Caco-2 (cell line): Measurements from ENCODE around the gene PTPA. TPM values are rescaled to one million over a fixed set of nuclear protein-coding genes. Genes with fewer than 3 reads are reported as not detected.

Experiments
- BruUV-seq: library from RNA; stranded (reverse); fragments of 400-500 nt; replicated peaks from 2 replicates; lab custom pipeline; 2021; lab: Mats Ljungman, UMichigan
- CTCF ChIA-PET: fragments of 300-600 bp; sonication (Branson Sonifier 250); formaldehyde crosslinking; loops from one replicate; lab custom pipeline; 2022; ENCODE audit warnings: antibody characterized with exemption; lab: Charles Lee
- POLR2A ChIA-PET: fragments of 300-600 bp; sonication (Branson Sonifier 250); formaldehyde crosslinking; loops from one replicate; lab custom pipeline; 2022; ENCODE audit warnings: antibody characterized with exemption; lab: Charles Lee
- DNase-seq, 2 experiments: peaks; one replicate each; pipeline versions ENCODE4 v3.0.0 to v3.0.0-alpha.2; 2020 to 2022
- H3K27me3 ChIP-seq: replicated peaks from 2 replicates; pipeline ENCODE4 v1.6.0; 2011; ENCODE audit warnings: low read length; ENCODE audit not compliant: control insufficient read depth, insufficient read depth
- H3K36me3 ChIP-seq: 2 replicates; pipeline ENCODE4 v1.5.1; 2011; ENCODE audit warnings: low read length; ENCODE audit not compliant: control insufficient read depth, insufficient read depth
- H3K4me1 ChIP-seq: fragments of 250-450 bp; sonication (Bioruptor Pico); 2 replicates; pipeline ENCODE4 v1.5.1; 2020; ENCODE audit warnings: mild to moderate bottlenecking
- H3K4me3 ChIP-seq: 2 replicates; pipeline ENCODE4 v1.5.1; 2011; ENCODE audit warnings: low read depth, mild to moderate bottlenecking, control low read depth, low read length
- H3K9me3 ChIP-seq: fragments of 250-450 bp; sonication (Bioruptor Pico); 2 replicates; pipeline ENCODE4 v1.5.1; 2020; ENCODE audit warnings: mild to moderate bottlenecking, moderate library complexity
- H3K27ac Mint-ChIP-seq: one replicate; pipeline ENCODE4 v1.8.0; 2022; ENCODE audit warnings: mixed read lengths; ENCODE audit not compliant: unreplicated experiment
- H3K27me3 Mint-ChIP-seq: one replicate; pipeline ENCODE4 v1.8.0; 2022; ENCODE audit warnings: mixed read lengths; ENCODE audit not compliant: insufficient read depth, unreplicated experiment
- H3K36me3 Mint-ChIP-seq: one replicate; pipeline ENCODE4 v1.8.0; 2022; ENCODE audit warnings: mild to moderate bottlenecking, mixed read lengths; ENCODE audit not compliant: insufficient read depth, unreplicated experiment
- H3K4me1 Mint-ChIP-seq: one replicate; pipeline ENCODE4 v1.8.0; 2022; ENCODE audit warnings: low read depth, mixed read lengths; ENCODE audit not compliant: unreplicated experiment
- H3K4me3 Mint-ChIP-seq: one replicate; pipeline ENCODE4 v1.8.0; 2022; ENCODE audit warnings: mild to moderate bottlenecking, moderate library complexity, mixed read lengths; ENCODE audit not compliant: unreplicated experiment
- H3K9me3 Mint-ChIP-seq: one replicate; pipeline ENCODE4 v1.8.0; 2022; ENCODE audit warnings: mixed read lengths; ENCODE audit not compliant: unreplicated experiment
- intact Hi-C: fragments of 100-400 bp; cut with micrococcal nuclease; formaldehyde crosslinking; loops from one replicate; pipeline ENCODE4 v1.10.0; 2022; ENCODE audit not compliant: unreplicated experiment
- total RNA-seq: library from RNA; stranded (reverse); gene quantifications from 2 replicates; pipeline ENCODE4 v1.2.3, GENCODE V29; 2022
- TF ChIP-seq, protein P1 (sequence below), 2 experiments: fragments of 200-600 bp in 1 of 2; IDR thresholded peaks; 1 replicate in 1 of 2; 2 replicates in 1 of 2; pipeline versions ENCODE4 v1.5.1 to v1.8.0; 2011 to 2022; ENCODE audit warnings: antibody characterized with exemption in 1 of 2, control low read depth in 1 of 2, inconsistent platforms in 1 of 2, low read depth in 1 of 2, low read length in 1 of 2, mild to moderate bottlenecking in 1 of 2, moderate library complexity in 1 of 2; ENCODE audit not compliant: insufficient read depth in 1 of 2, severe bottlenecking in 1 of 2, unreplicated experiment in 1 of 2

PTPA gene
- total RNA-seq, 1 experiment from 2014 or later: 100 TPM

- no peaks in the 10 kb centered on the region for H3K4me1 ChIP-seq
- peaks cover 33% of the 10 kb centered on the region for H3K36me3 Mint-ChIP-seq
- TF ChIP-seq, protein P1, sequence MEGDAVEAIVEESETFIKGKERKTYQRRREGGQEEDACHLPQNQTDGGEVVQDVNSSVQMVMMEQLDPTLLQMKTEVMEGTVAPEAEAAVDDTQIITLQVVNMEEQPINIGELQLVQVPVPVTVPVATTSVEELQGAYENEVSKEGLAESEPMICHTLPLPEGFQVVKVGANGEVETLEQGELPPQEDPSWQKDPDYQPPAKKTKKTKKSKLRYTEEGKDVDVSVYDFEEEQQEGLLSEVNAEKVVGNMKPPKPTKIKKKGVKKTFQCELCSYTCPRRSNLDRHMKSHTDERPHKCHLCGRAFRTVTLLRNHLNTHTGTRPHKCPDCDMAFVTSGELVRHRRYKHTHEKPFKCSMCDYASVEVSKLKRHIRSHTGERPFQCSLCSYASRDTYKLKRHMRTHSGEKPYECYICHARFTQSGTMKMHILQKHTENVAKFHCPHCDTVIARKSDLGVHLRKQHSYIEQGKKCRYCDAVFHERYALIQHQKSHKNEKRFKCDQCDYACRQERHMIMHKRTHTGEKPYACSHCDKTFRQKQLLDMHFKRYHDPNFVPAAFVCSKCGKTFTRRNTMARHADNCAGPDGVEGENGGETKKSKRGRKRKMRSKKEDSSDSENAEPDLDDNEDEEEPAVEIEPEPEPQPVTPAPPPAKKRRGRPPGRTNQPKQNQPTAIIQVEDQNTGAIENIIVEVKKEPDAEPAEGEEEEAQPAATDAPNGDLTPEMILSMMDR (IDR thresholded peaks at IDR 0.05; ENCODE audit: insufficient read depth in 1 of 2, low read depth in 1 of 2, low read length in 1 of 2, severe bottlenecking in 1 of 2, unreplicated experiment in 1 of 2): peak; percentile 92 to 97
- intact Hi-C loops: no loop called here
- ChIA-PET POLR2A (interaction anchor here (0.6 to 0.7 kb wide), 2 partner anchors 363 to 480 kb away, joined by 3 read pairs; no protein-coding TSS in a partner anchor), CTCF (interaction anchor here (0.6 to 1.6 kb wide), 27 partner anchors 9 to 494 kb away, joined by 3 to 27 read pairs (median 3); partner anchors contain the start of genes C9orf50, CRAT, DOLPP1 and NTMT1)
- H3K27me3 Mint-ChIP-seq: no peaks in the 10 kb centered on the region
- H3K4me3 ChIP-seq: no peak overlapping the region
- no peak overlapping the region for H3K27ac Mint-ChIP-seq
- BruUV-seq: no TSS peak
- H3K9me3 ChIP-seq: no peaks in the 10 kb centered on the region
- no peaks in the 10 kb centered on the region for H3K27me3 ChIP-seq
- DNase-seq: peak; percentile 71 to 85
- peaks cover 3% of the 10 kb centered on the region for H3K36me3 ChIP-seq
- no peaks in the 10 kb centered on the region for H3K4me1 Mint-ChIP-seq
- H3K9me3 Mint-ChIP-seq: no peaks in the 10 kb centered on the region
- H3K4me3 Mint-ChIP-seq: no peak overlapping the region
Observed at GRCh38 chr9:129131300-129132145, 20.3 kb downstream of the PTPA start.

GRCh38 chr9:129133082-129133481, 21.9 kb downstream of the PTPA start:
- no peaks in the 10 kb centered on the region for H3K4me1 Mint-ChIP-seq
- Histone ChIP-seq H3K4me1 (no peaks in the 10 kb centered on the region), H3K27me3 (no peaks in the 10 kb centered on the region), H3K4me3 (no peak overlapping the region), H3K9me3 (no peaks in the 10 kb centered on the region), H3K36me3 (peaks cover 3% of the 10 kb centered on the region)
- no peak for DNase-seq
- POLR2A ChIA-PET: no interaction called here
- H3K36me3 Mint-ChIP-seq: peaks cover 32% of the 10 kb centered on the region
- no peak overlapping the region for H3K27ac Mint-ChIP-seq
- H3K27me3 Mint-ChIP-seq: no peaks in the 10 kb centered on the region
- BruUV-seq: no TSS peak
- CTCF ChIA-PET: interaction anchor here (1.5 kb wide), 1 partner anchor 10 kb away, joined by 6 read pairs; no protein-coding TSS in a partner anchor
- no peaks in the 10 kb centered on the region for H3K9me3 Mint-ChIP-seq
- intact Hi-C loops: no loop called here
- TF ChIP-seq, protein P1 (IDR thresholded peaks at IDR 0.05; ENCODE audit: insufficient read depth in 1 of 2, low read depth in 1 of 2, low read length in 1 of 2, severe bottlenecking in 1 of 2, unreplicated experiment in 1 of 2): no peak
- H3K4me3 Mint-ChIP-seq: no peak overlapping the region

DNA sequence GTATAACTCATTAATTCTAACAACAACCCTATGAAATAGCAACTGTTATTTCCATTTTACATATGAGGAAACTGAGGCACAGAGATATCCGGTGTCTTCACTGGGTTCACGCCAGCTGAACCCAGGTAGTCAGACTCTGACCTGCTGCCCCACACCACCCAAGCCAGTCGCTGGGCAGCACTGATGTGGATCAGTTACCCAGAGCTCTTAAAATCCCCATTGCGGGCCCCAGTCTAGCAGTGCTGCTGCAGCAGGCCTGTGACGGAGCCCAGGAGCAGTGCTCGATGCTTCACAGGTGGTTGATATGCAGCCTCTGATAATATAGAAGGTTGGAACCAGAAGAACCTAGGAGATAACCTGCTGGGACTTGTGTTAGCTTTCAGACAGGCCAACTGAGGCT, 24.3 kb downstream of the PTPA start:
- Mint-ChIP-seq H3K4me1 (peaks cover 14% of the 10 kb centered on the region), H3K9me3 (no peaks in the 10 kb centered on the region), H3K36me3 (peaks cover 29% of the 10 kb centered on the region), H3K27me3 (no peaks in the 10 kb centered on the region), H3K4me3 (no peak overlapping the region), H3K27ac (no peak overlapping the region)
- H3K9me3 ChIP-seq: no peaks in the 10 kb centered on the region
- DNase-seq: no peak
- H3K4me3 ChIP-seq: no peak overlapping the region
- H3K4me1 ChIP-seq: peaks cover 16% of the 10 kb centered on the region
- TF ChIP-seq, protein P1 (IDR thresholded peaks at IDR 0.05; ENCODE audit: insufficient read depth in 1 of 2, low read depth in 1 of 2, low read length in 1 of 2, severe bottlenecking in 1 of 2, unreplicated experiment in 1 of 2): no peak
- ChIA-PET CTCF (interaction anchor here (0.5 to 1.1 kb wide), 2 partner anchors 7 to 107 kb away, joined by 4 to 7 read pairs; partner anchors contain the start of gene SH3GLB2), POLR2A (no interaction called here)
- H3K27me3 ChIP-seq: no peaks in the 10 kb centered on the region
- BruUV-seq: no TSS peak
- intact Hi-C loops: no loop called here
- peaks cover 2% of the 10 kb centered on the region for H3K36me3 ChIP-seq
